Fibroblast of the aortic adventitia (primary cell): ENCODE measurements around the gene SNX14. TPM values are rescaled to one million over a fixed set of nuclear protein-coding genes. Genes with fewer than 3 reads are reported as not detected.

ENCODE experiments used
- total RNA-seq: library from RNA; depleted of rRNA; stranded (reverse); fragments of >200 nt; gene quantifications from 2 replicates; pipeline ENCODE4 v1.2.3, GENCODE V29; 2012; ENCODE audit warnings: low replicate concordance

Gene SNX14
- total RNA-seq, 1 donor: 99.1 TPM

Other genes with a start within 250 kb of the SNX14 start
- gene NT5E, start 143.8 kb downstream of the SNX14 start, total RNA-seq: 67.2 and 418 TPM in 2 replicates
- 90.5 and 95.1 TPM in 2 replicates for gene SYNCRIP, start 49.0 kb upstream of the SNX14 start, total RNA-seq